ENCODE data around the gene ZFPM1. TPM values are rescaled to one million over a fixed set of nuclear protein-coding genes. Genes with fewer than 3 reads are reported as not detected.

The ZFPM1 gene
- total and polyA plus RNA-seq, 12 donors, result 0.37 to 23.8 (median 3.5) TPM

DNA sequence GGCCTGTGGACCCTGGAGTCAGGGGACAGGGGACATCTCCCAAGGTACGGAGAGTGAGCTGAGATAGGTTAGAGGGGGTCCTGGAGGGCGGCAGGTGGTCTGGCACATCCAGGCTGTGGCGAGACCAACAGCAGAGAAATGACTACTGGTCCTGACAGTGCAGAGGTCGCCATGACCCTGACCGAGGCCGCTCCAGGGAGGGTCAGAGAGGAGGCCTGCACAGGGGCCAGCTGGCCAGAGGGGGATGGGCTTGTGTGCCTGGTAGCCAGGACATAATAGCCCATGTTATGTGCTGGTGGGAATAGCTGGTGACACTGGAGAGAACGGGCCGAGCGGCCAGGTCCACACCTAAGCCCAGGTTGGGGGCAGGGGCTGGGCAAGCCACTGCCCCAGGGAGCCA is 76.5 kb downstream of the ZFPM1 start:
- Histone ChIP-seq H3K27ac (no peak overlapping the region), H3K36me3 (replicated peaks in 1 of 2) (no peaks in the 10 kb centered on the region), H3K9me3 (replicated peaks in 1 of 3) (no peaks in the 10 kb centered on the region), H3K4me1 (replicated peaks in 1 of 2) (peaks cover 0 to 25% of the 10 kb centered on the region in 2 donors), H3K27me3 (no peaks in the 10 kb centered on the region), H3K4me3 (no peak overlapping the region)
- TF ChIP-seq, protein P1, sequence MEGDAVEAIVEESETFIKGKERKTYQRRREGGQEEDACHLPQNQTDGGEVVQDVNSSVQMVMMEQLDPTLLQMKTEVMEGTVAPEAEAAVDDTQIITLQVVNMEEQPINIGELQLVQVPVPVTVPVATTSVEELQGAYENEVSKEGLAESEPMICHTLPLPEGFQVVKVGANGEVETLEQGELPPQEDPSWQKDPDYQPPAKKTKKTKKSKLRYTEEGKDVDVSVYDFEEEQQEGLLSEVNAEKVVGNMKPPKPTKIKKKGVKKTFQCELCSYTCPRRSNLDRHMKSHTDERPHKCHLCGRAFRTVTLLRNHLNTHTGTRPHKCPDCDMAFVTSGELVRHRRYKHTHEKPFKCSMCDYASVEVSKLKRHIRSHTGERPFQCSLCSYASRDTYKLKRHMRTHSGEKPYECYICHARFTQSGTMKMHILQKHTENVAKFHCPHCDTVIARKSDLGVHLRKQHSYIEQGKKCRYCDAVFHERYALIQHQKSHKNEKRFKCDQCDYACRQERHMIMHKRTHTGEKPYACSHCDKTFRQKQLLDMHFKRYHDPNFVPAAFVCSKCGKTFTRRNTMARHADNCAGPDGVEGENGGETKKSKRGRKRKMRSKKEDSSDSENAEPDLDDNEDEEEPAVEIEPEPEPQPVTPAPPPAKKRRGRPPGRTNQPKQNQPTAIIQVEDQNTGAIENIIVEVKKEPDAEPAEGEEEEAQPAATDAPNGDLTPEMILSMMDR (IDR thresholded peaks at IDR 0.05), result no peak
- TF ChIP-seq POLR2A (IDR thresholded peaks at IDR 0.05), result no peak
- WGBS, 4 donors, result 86 to 94% (median 88%) methylated on average over 9 of the region's 9 CpGs
- intact Hi-C loops (cut with DNase I), result no loop called here
- DNase-seq, result no peak

DNA sequence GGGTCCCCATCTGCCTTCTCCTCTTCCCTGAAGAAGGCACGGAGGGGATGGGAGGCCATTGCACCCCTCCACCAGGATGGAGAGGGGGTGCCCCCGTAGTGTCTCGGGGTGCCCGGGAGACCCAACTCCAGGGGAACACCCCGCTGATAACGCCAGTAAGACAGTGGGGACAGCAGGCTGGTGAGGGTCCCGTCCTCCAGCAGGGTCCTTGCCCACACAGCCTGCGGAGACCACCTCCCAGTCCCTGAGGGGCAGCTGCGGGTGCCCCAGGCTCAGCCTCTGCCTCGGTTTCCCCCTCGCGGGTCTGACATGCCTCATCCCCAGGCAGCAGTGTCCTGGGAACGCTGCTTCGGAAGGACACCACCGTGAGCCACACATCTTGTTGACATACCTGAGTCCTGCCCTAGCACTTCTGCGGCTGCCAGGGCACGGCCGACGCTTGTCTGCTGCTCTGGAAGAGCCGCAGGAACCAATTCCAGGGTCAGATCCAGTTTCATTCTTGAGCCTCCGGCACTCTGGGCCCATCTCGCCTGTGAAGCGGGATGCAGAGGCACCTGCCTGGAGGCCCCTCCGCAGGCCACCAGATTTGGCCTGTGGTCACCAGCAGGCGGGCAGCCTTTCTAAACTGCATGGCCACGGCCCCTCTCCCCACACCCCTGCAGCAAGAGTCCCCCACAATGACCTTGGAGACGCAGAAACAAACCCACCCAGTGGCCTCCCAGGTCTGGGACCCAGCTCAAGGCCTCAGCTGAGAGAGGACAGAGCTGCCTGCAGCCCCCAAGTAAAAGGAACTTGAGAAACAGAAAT is 77.2 kb downstream of the ZFPM1 start:
- Histone ChIP-seq H3K27ac (no peak overlapping the region), H3K4me3 (no peak overlapping the region), H3K36me3 (replicated peaks in 1 of 2) (no peaks in the 10 kb centered on the region), H3K27me3 (no peaks in the 10 kb centered on the region), H3K9me3 (replicated peaks in 1 of 3) (no peaks in the 10 kb centered on the region), H3K4me1 (replicated peaks in 1 of 2) (peaks cover 6 to 29% of the 10 kb centered on the region in 2 donors)
- no peak for TF ChIP-seq POLR2A (IDR thresholded peaks at IDR 0.05)
- TF ChIP-seq, protein P1 (IDR thresholded peaks at IDR 0.05), result no peak
- intact Hi-C loops (cut with DNase I), result no loop called here
- WGBS, 4 donors, result 87 to 90% (median 89%) methylated on average over 10 to 27 of the region's 27 CpGs
- DNase-seq, result no peak

DNA sequence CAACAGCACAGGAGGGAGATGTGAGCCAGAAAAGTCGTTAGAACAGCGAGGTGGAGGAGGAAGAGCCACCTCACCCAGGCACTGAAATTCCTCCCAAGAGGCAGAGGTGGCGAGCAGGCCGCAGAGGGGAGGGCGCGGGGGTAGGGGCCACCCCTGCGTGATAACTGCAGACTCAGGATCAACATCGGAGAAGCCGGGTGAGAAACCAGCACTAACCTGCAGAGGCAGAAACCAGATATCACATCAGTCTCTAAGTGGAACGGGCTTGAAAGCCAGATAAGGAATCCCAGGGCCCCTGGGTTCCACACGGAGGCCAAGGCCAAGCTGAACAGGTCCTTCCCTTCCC is 77.8 kb downstream of the ZFPM1 start:
- Histone ChIP-seq H3K36me3 (replicated peaks in 1 of 2) (no peaks in the 10 kb centered on the region), H3K9me3 (replicated peaks in 1 of 3) (no peaks in the 10 kb centered on the region), H3K4me1 (replicated peaks in 1 of 2) (peaks cover 6 to 31% of the 10 kb centered on the region in 2 donors), H3K4me3 (no peak overlapping the region), H3K27ac (no peak overlapping the region), H3K27me3 (no peaks in the 10 kb centered on the region)
- TF ChIP-seq, protein P1 (IDR thresholded peaks at IDR 0.05), result no peak
- TF ChIP-seq POLR2A (IDR thresholded peaks at IDR 0.05), result no peak
- DNase-seq, result no peak
- intact Hi-C loops (cut with DNase I), result no loop called here
- 73 to 78% (median 75%) methylated on average over 10 to 11 of the region's 11 CpGs for WGBS, 4 donors

DNA sequence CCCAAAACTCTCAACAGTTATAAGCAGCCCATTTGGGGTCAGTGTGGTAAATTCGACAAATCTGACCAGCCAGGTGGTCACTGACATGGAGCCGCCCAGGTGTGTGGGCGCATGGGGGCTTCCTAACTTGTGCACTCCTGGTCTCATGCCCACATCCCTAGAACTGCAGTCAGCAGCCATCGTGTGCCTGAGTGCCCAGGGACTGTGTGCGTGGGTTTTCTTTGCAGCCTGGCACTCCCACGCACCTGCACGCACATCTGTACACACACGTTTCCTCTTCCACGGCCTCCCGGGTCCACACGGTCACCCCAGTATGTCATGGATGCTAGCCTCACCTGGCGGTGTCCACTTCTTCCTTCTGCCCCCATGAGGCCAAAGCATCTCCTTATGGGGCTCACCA is 78.3 kb downstream of the ZFPM1 start:
- no peak for DNase-seq
- Histone ChIP-seq H3K4me3 (no peak overlapping the region), H3K27ac (no peak overlapping the region), H3K27me3 (no peaks in the 10 kb centered on the region), H3K4me1 (replicated peaks in 1 of 2) (peaks cover 6 to 31% of the 10 kb centered on the region in 2 donors), H3K36me3 (replicated peaks in 1 of 2) (no peaks in the 10 kb centered on the region), H3K9me3 (replicated peaks in 1 of 3) (no peaks in the 10 kb centered on the region)
- 90 to 98% (median 94%) methylated on average over 7 to 12 of the region's 12 CpGs for WGBS, 4 donors
- TF ChIP-seq, protein P1 (IDR thresholded peaks at IDR 0.05), result no peak
- no peak for TF ChIP-seq POLR2A (IDR thresholded peaks at IDR 0.05)
- intact Hi-C loops (cut with DNase I), result no loop called here
